GM10248 (cell line): ENCODE data around the gene SCAMP2.
"Not testable (repeated sequence)": the region's sequence is repeated elsewhere in the genome, so short reads cannot be mapped to it uniquely, and the experiment has no call there.

ENCODE experiments used
- CTCF ChIA-PET: fragments of 300-600 bp; sonication (Branson Sonifier 250); formaldehyde crosslinking; extraction: SDS; loops from one replicate; lab custom pipeline; 2021; ENCODE audit warnings: antibody characterized with exemption; lab: Yijun Ruan, JAX
- POLR2A ChIA-PET: fragments of 350-650 bp; sonication (Branson Sonifier 250); formaldehyde crosslinking; extraction: SDS; loops from one replicate; lab custom pipeline; 2020; ENCODE audit warnings: antibody characterized with exemption; lab: Yijun Ruan, JAX
- DNase-seq: peaks from one replicate; pipeline ENCODE4 v3.0.0; 2012; ENCODE audit errors: extremely low spot score
- CTCF ChIP-seq: IDR thresholded peaks from 2 replicates; pipeline ENCODE4 v1.5.1; 2012; ENCODE audit warnings: mild to moderate bottlenecking, low read depth; ENCODE audit errors: extremely low read depth, missing control alignments, control extremely low read depth

The SCAMP2 gene, protein sequence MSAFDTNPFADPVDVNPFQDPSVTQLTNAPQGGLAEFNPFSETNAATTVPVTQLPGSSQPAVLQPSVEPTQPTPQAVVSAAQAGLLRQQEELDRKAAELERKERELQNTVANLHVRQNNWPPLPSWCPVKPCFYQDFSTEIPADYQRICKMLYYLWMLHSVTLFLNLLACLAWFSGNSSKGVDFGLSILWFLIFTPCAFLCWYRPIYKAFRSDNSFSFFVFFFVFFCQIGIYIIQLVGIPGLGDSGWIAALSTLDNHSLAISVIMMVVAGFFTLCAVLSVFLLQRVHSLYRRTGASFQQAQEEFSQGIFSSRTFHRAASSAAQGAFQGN

GRCh38 chr15:74873036-74873755, at the start of gene SCAMP2:
Gene SCAMP2 (minus strand): TSS chr15:74873365. CDS start chr15:74873255, 110 bp downstream.
- TF ChIP-seq CTCF = no peak
- DNase-seq = peak; percentile 96
- ChIA-PET POLR2A (interaction anchor here (1.4 kb wide), 1 partner anchor 16 kb away, joined by 4 read pairs; no protein-coding TSS in a partner anchor), CTCF (interaction anchor here (1.3 to 15.4 kb wide), 4 partner anchors 10 to 102 kb away, joined by 5 to 131 read pairs (median 8); no protein-coding TSS in a partner anchor)

DNA sequence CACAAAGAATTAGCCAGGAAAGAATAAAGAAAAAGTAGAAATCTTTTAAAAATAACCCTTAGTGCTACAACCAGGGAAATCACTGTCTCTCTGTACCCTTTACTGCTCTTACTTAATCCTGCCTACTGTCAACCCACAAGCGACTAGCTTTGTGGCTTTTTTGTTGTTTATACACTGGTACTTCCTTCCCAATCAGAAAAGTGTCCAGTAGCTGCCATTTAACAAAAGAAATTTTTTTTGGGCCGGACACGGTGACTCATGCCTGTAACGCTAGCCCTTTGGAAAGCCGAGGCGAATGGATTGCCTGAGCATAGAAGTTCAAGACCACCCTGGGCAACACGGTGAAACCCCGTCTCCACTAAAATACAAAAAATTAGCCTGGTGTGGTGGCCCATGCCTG, 47.3 kb upstream of the SCAMP2 start:
- ChIA-PET POLR2A (no interaction called here), CTCF (interaction anchor here (0.8 to 6.7 kb wide), 7 partner anchors 10 to 285 kb away, joined by 3 to 47 read pairs (median 4); partner anchors contain the start of gene FAM219B)
- DNase-seq = no peak
- no peak for TF ChIP-seq CTCF

- DNase-seq = no peak
- CTCF ChIA-PET = interaction anchor here (1.0 to 6.7 kb wide), 8 partner anchors 9 to 286 kb away, joined by 3 to 47 read pairs (median 4); partner anchors contain the start of gene FAM219B
- POLR2A ChIA-PET = no interaction called here
- TF ChIP-seq CTCF = no peak
Measured at GRCh38 chr15:74917676-74918075, 44.5 kb upstream of the SCAMP2 start.

DNA sequence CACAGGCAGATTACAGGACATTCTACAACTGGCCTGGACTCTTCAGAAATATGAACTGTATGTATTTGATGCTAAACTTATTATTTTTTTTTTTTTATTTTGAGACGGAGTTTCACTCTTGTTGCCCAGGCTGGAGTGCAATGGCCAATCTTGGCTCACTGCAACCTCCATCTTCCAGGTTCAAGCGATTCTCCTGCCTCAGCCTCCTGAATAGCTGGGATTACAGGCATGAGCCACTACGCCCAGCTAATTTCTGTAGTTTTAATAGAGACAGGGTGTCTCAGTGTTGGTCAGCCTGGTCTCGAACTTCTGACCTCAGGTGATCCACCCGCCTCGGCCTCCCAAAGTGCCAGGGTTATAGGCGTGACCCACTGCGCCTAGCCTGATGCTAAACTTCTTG, 40.6 kb upstream of the SCAMP2 start:
- POLR2A ChIA-PET, DNase-seq: not testable (repeated sequence)
- CTCF ChIA-PET = interaction anchor here (6.0 kb wide), 1 partner anchor 11 kb away, joined by 53 read pairs; no protein-coding TSS in a partner anchor

DNA sequence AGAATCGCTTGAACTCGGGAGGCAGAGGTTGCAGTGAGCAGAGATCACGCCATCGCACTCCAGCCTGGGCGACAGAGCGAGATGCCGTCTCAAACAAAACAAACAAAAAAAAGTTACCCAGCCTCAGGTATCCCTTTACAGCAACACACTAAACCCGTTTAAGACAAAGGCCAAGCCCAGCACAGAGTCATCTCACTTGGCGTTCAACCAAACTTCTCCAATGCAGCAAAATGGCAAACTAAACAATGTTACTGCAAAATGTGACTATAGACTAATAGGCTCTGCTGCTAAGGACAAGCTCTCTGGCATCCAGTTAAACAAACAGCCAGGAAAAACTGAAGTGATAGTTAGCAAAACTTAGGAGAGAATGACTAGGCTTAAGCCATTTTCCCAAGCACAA, 39.9 kb upstream of the SCAMP2 start:
- no peak for DNase-seq
- CTCF ChIA-PET = interaction anchor here (1.5 to 6.0 kb wide), 2 partner anchors 11 to 16 kb away, joined by 3 to 53 read pairs; no protein-coding TSS in a partner anchor
- no peak for TF ChIP-seq CTCF
- POLR2A ChIA-PET = no interaction called here

DNA sequence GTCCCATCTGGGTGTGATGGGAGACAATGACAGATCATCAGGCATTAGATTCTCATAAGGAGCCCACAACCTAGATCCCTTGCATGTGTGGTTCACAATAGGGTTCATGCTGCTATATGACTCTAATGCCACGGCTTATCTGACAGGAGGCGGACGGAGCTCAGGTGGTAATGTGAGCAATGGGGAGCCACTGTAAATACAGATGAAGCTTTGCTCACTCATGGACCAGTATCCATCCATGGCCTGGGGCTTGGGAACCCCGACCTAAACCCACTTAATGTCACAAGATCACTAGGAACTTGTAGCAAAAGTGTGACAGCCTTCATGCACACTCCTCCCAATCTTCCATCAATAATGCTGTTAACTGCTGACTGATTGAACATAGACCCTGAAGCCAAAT, 35.5 kb upstream of the SCAMP2 start:
- CTCF ChIA-PET = interaction anchor here (0.8 to 3.0 kb wide), 4 partner anchors 8 to 51 kb away, joined by 3 to 9 read pairs (median 6); no protein-coding TSS in a partner anchor
- POLR2A ChIA-PET = no interaction called here
- TF ChIP-seq CTCF = no peak
- DNase-seq = no peak
